Choroid plexus epithelial cell (primary cell): ENCODE data around the gene PIP4K2A.

ENCODE experiments used
- DNase-seq: peaks from one replicate; pipeline ENCODE4 v3.0.0-alpha.2; 2010; ENCODE audit warnings: low read depth
- H3K4me3 ChIP-seq: 2 replicates; pipeline ENCODE4 v1.5.1; 2011; ENCODE audit warnings: low read depth, mild to moderate bottlenecking, control low read depth, low read length, moderate library complexity
- TF ChIP-seq, protein P1 (sequence below): conservative IDR thresholded peaks from 2 replicates; pipeline ENCODE4 v1.5.1; 2011; ENCODE audit warnings: low read depth, mild to moderate bottlenecking, control low read depth, inconsistent platforms, low read length, moderate library complexity

The PIP4K2A gene

DNA sequence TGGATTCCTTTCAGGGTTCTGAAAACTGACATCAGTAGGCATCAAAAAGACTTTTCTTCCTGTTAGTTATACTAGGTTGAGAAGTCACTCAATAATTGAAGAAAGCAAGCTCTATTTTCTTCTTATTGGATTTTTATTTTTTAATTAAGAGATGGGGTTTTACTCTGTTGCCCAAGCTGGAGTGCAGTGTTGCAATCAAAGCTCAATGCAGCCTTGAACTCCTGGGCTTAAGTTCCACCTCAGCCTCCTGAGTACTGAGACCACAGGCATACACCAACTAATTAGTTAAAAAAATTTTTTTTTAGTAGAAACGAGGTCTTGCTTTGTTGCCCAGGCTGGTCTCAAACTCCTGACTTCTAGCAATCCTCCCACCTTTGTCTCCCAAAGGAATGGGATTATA is 28.0 kb downstream of the PIP4K2A start:
- no peak overlapping the region for H3K4me3 ChIP-seq
- TF ChIP-seq, protein P1, sequence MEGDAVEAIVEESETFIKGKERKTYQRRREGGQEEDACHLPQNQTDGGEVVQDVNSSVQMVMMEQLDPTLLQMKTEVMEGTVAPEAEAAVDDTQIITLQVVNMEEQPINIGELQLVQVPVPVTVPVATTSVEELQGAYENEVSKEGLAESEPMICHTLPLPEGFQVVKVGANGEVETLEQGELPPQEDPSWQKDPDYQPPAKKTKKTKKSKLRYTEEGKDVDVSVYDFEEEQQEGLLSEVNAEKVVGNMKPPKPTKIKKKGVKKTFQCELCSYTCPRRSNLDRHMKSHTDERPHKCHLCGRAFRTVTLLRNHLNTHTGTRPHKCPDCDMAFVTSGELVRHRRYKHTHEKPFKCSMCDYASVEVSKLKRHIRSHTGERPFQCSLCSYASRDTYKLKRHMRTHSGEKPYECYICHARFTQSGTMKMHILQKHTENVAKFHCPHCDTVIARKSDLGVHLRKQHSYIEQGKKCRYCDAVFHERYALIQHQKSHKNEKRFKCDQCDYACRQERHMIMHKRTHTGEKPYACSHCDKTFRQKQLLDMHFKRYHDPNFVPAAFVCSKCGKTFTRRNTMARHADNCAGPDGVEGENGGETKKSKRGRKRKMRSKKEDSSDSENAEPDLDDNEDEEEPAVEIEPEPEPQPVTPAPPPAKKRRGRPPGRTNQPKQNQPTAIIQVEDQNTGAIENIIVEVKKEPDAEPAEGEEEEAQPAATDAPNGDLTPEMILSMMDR = no peak
- no peak for DNase-seq

DNA sequence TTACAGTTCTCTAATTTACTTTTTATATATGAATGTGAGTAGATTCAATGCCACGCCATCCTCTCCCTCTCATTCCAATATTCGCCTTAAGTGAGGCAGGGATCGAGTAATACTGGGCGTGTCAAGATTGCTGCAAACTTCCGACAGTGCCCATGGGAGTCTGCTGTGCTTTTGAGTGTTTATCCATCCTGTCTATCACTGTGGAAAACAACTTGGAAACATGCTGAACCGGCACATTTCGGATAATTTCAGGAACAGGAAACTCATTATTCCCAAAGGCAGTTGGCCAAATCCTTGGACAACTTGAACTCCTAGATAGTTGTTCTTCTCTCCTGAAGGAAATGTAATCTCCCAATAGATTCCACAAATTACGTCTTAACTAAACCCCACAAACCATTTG is 28.5 kb downstream of the PIP4K2A start:
- no peak for DNase-seq
- TF ChIP-seq, protein P1 = no peak
- no peak overlapping the region for H3K4me3 ChIP-seq

DNA sequence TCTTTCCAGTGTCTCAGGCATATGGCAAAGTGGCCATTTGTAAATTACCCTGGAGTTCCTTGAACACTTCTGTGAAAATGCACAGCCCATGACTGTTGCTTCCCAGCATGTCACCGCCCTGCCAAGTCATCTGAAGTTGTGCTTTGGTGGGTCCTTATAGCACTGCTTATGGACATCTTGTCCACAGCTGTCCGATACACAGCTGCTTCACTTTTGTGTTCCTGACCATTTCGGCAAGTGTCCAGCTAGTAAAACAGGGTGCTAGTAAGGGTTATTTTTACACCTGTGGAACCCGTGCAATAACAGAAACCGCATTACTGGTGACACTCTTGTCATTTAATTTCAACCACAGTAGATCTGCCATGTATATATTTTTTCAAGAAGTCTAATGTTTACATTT is 29.7 kb downstream of the PIP4K2A start:
- TF ChIP-seq, protein P1 = no peak
- DNase-seq = no peak
- no peak overlapping the region for H3K4me3 ChIP-seq

DNA sequence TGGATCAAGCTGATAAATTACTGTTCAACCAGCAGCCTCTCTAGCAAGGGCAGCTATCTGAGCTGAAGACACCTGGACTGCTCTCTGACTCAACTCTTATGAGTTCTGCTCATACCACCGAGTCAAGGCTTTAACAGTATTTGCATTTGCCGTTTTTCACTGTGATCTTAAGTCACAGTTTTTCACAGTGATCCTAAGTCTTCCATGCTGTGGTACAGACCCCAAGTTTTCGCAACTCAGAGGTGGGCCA is 31.3 kb downstream of the PIP4K2A start:
- TF ChIP-seq, protein P1 = no peak
- no peak overlapping the region for H3K4me3 ChIP-seq
- DNase-seq = no peak

DNA sequence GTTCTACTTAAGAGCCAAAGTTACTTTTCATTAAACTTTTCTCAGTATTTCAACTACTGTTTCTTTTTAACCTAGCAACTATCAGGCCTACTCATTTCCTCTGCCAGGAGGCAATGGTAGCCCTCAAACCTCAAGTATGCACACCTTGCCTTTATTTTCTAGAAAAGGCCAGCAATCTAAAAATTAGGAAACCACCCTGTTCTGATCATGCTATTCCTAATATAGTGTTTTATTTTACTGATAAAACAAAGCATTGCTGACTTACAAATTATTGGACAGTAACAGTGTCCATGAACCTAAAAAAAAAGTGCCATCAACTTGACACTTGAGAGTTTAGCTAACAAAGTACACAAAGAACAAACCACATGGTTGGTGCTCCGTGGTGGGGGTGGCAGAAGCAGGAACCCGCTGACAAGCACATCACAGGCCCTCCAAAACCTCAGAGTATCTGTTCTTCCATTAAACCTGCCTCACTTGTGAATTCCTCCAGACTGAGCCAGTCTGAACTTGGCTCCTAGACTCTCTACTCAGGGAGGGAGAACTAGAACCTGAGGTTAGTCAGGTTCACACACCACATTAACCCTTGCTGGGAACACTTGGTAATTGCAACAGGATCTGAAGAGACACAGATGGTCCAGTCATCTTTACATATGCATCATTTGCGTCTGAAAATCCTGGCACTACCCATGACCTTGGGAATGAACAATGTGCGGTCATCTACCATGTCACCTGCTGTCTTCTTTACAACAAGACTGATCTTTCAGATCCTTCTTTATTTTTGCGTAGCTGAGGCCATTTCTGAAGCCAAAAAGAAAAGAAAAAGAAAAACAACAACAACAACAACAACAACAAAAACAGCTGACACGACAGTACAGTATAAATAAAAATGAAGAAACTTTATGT is 31.9 kb downstream of the PIP4K2A start:
- peak; percentile 77 for DNase-seq
- no peak overlapping the region for H3K4me3 ChIP-seq
- TF ChIP-seq, protein P1 = no peak

DNA sequence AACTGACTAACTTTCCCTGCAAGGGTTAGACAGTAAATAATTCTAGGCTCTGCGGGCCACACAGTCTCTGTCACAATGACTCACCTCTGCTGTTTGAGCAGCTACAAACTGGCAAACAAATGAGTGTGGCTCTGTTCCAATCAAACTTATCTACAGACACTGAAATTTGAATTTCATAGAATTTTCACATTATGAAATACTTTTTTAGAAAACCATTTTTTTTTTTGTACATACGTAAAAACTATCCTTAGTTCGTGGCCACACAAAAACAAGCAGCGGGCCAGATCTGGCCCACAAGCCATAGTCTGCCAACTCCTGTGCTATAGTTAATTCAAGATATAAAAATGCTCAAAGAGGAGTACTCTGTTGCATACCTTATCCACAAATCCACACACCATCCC is 32.6 kb downstream of the PIP4K2A start:
- H3K4me3 ChIP-seq = no peak overlapping the region

DNA sequence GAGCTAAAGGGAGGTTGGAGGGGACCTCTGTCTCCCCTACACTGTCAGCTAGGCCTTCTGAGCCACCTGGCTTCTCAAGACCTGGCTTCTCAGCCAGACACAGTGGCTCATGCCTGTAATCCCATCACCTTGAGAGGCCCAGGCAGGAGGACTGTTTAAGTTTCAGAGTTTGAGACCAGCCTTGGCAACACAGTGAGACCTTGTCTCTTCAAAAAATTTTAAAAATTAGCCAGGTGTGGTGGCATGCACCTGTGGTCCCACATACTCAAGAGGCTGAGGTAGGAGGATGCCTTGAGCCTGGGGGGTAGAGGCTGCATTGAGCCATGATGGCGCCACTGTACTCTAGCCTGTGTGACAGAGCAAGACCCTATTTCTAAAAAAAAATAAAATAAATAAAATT is 33.1 kb downstream of the PIP4K2A start:
- TF ChIP-seq, protein P1 = no peak
- no peak overlapping the region for H3K4me3 ChIP-seq
- DNase-seq = no peak

More for the DNA sequence above, 32.6 kb downstream of the PIP4K2A start:
- DNase-seq = peak; percentile 77
- TF ChIP-seq, protein P1 = no peak
